HEK293 (cell line): Measurements from ENCODE around the gene HELQ.

Experiments
- CTCF ChIA-PET: fragments of 350-600 bp; formaldehyde crosslinking; extraction: SDS; loops from one replicate; lab custom pipeline; 2021; ENCODE audit warnings: antibody characterized with exemption; lab: Yijun Ruan, JAX
- POLR2A ChIA-PET: fragments of 300-600 bp; formaldehyde crosslinking; extraction: SDS; loops from one replicate; lab custom pipeline; 2020; ENCODE audit warnings: antibody characterized with exemption, inconsistent platforms; lab: Yijun Ruan, JAX
- H3K27ac ChIP-seq: fragments of 200-500 bp; sonication (Bioruptor generic); 2 replicates; pipeline ENCODE4 v1.5.1; 2014; ENCODE audit warnings: low read depth, low read length, control low read depth, inconsistent platforms; ENCODE audit errors: extremely low read depth
- H3K36me3 ChIP-seq, 2 experiments: fragments of 200-500 bp in 1 of 2; sonication (Bioruptor generic) in 1 of 2; 1 replicate in 1 of 2; 2 replicates in 1 of 2; pipeline ENCODE4 v1.5.1; 2014 to 2017; ENCODE audit warnings: inconsistent platforms in 2 of 2, low read length in 2 of 2; ENCODE audit not compliant: control insufficient read depth in 2 of 2, insufficient read depth in 1 of 2
- H3K4me1 ChIP-seq: fragments of 200-500 bp; sonication (Bioruptor generic); 2 replicates; pipeline ENCODE4 v1.5.1; 2014; ENCODE audit warnings: mild to moderate bottlenecking, low read length, inconsistent platforms; ENCODE audit not compliant: control insufficient read depth, insufficient read depth
- H3K4me3 ChIP-seq: 2 replicates; pipeline ENCODE4 v1.5.1; 2011; ENCODE audit warnings: low read depth, mild to moderate bottlenecking, control low read depth, low read length, moderate library complexity
- H3K9me3 ChIP-seq: fragments of 200-500 bp; sonication (Bioruptor generic); 2 replicates; pipeline ENCODE4 v1.5.1; 2014; ENCODE audit warnings: low read depth, low read length, inconsistent platforms; ENCODE audit not compliant: control insufficient read depth, insufficient read depth
- ELK4 ChIP-seq: IDR thresholded peaks from 2 replicates; pipeline ENCODE4 v1.6.1; 2011; ENCODE audit warnings: mild to moderate bottlenecking, low read depth, low read length, borderline replicate concordance
- FEZF1 ChIP-seq: fragments of 450-650 bp; formaldehyde crosslinking; IDR thresholded peaks from 2 replicates; pipeline ENCODE4 v1.5.1; 2016; ENCODE audit warnings: missing biosample characterization, missing genetic modification characterization
- GLI2 ChIP-seq: fragments of 450-650 bp; formaldehyde crosslinking; IDR thresholded peaks from 2 replicates; pipeline ENCODE4; 2017; ENCODE audit warnings: missing biosample characterization, missing genetic modification characterization, low read depth, borderline replicate concordance
- HOXA7 ChIP-seq: sonication (generic); formaldehyde crosslinking; IDR thresholded peaks from 2 replicates; pipeline ENCODE4 v1.8.1; 2022; ENCODE audit warnings: missing genetic modification reagents, borderline replicate concordance
- SP7 ChIP-seq: fragments of 450-650 bp; formaldehyde crosslinking; IDR thresholded peaks from 2 replicates; pipeline ENCODE4 v1.5.1; 2016; ENCODE audit warnings: missing biosample characterization, missing genetic modification characterization
- TSHZ1 ChIP-seq: fragments of 450-650 bp; formaldehyde crosslinking; IDR thresholded peaks from 2 replicates; pipeline ENCODE4 v1.5.1; 2016; ENCODE audit warnings: missing biosample characterization, missing genetic modification characterization, borderline replicate concordance
- ZBTB17 ChIP-seq: fragments of 450-650 bp; formaldehyde crosslinking; IDR thresholded peaks from 2 replicates; pipeline ENCODE4 v1.5.1; 2016; ENCODE audit warnings: missing biosample characterization, missing genetic modification characterization
- ZBTB8A ChIP-seq: fragments of 450-650 bp; formaldehyde crosslinking; IDR thresholded peaks from 2 replicates; pipeline ENCODE4 v1.5.1; 2016; ENCODE audit warnings: missing biosample characterization, missing genetic modification characterization
- ZNF132 ChIP-seq: fragments of 450-650 bp; formaldehyde crosslinking; IDR thresholded peaks from 2 replicates; pipeline ENCODE4 v1.5.1; 2017; ENCODE audit warnings: missing biosample characterization, missing genetic modification characterization, borderline replicate concordance
- ZNF174 ChIP-seq: fragments of 450-650 bp; formaldehyde crosslinking; IDR thresholded peaks from 2 replicates; pipeline ENCODE4 v1.5.0; 2017; ENCODE audit warnings: missing biosample characterization, mild to moderate bottlenecking, missing genetic modification characterization
- ZNF19 ChIP-seq: fragments of 450-650 bp; formaldehyde crosslinking; IDR thresholded peaks from 2 replicates; pipeline ENCODE4; 2016; ENCODE audit warnings: missing biosample characterization, missing genetic modification characterization, low read depth
- ZNF202 ChIP-seq: fragments of 450-650 bp; formaldehyde crosslinking; IDR thresholded peaks from 2 replicates; pipeline ENCODE4 v1.5.1; 2016; ENCODE audit warnings: missing biosample characterization, missing genetic modification characterization, borderline replicate concordance
- ZNF214 ChIP-seq: fragments of 450-650 bp; formaldehyde crosslinking; IDR thresholded peaks from 2 replicates; pipeline ENCODE4 v1.5.1; 2017; ENCODE audit warnings: missing biosample characterization, mild to moderate bottlenecking, missing genetic modification characterization, borderline replicate concordance
- ZNF223 ChIP-seq: fragments of 450-650 bp; formaldehyde crosslinking; IDR thresholded peaks from 2 replicates; pipeline ENCODE4 v1.5.1; 2016; ENCODE audit warnings: missing biosample characterization, missing genetic modification characterization
- ZNF23 ChIP-seq: fragments of 450-650 bp; formaldehyde crosslinking; IDR thresholded peaks from 2 replicates; pipeline ENCODE4 v1.5.1; 2016; ENCODE audit warnings: missing biosample characterization, missing genetic modification characterization, borderline replicate concordance
- ZNF239 ChIP-seq: fragments of 450-650 bp; formaldehyde crosslinking; IDR thresholded peaks from 2 replicates; pipeline ENCODE4 v1.5.1; 2016; ENCODE audit warnings: missing biosample characterization, missing genetic modification characterization
- ZNF398 ChIP-seq: fragments of 450-650 bp; formaldehyde crosslinking; IDR thresholded peaks from 2 replicates; pipeline ENCODE4 v1.5.1; 2017; ENCODE audit warnings: missing biosample characterization, missing genetic modification characterization
- ZNF510 ChIP-seq: fragments of 450-650 bp; formaldehyde crosslinking; IDR thresholded peaks from 2 replicates; pipeline ENCODE4 v1.5.1; 2018; ENCODE audit warnings: mild to moderate bottlenecking, missing genetic modification characterization, missing biosample characterization; ENCODE audit not compliant: insufficient replicate concordance
- ZNF514 ChIP-seq: fragments of 450-650 bp; formaldehyde crosslinking; IDR thresholded peaks from 2 replicates; pipeline ENCODE4 v1.5.1; 2016; ENCODE audit warnings: missing biosample characterization, missing genetic modification characterization
- ZNF571 ChIP-seq: fragments of 450-650 bp; formaldehyde crosslinking; IDR thresholded peaks from 2 replicates; pipeline ENCODE4 v1.5.0; 2017; ENCODE audit warnings: missing biosample characterization, missing genetic modification characterization
- ZNF585B ChIP-seq: fragments of 450-650 bp; formaldehyde crosslinking; IDR thresholded peaks from 2 replicates; pipeline ENCODE4 v1.5.1; 2016; ENCODE audit warnings: missing biosample characterization, missing genetic modification characterization
- ZNF645 ChIP-seq: fragments of 450-650 bp; formaldehyde crosslinking; IDR thresholded peaks from 2 replicates; pipeline ENCODE4; 2016; ENCODE audit warnings: missing biosample characterization, missing genetic modification characterization
- ZNF658 ChIP-seq: fragments of 450-650 bp; formaldehyde crosslinking; IDR thresholded peaks from 2 replicates; pipeline ENCODE4; 2016; ENCODE audit warnings: missing biosample characterization, missing genetic modification characterization
- ZNF76 ChIP-seq: fragments of 450-650 bp; formaldehyde crosslinking; IDR thresholded peaks from 2 replicates; pipeline ENCODE4; 2016; ENCODE audit warnings: low read depth, missing biosample characterization, missing genetic modification characterization, borderline replicate concordance
- ZNF843 ChIP-seq: fragments of 450-650 bp; formaldehyde crosslinking; IDR thresholded peaks from 2 replicates; pipeline ENCODE4 v1.5.1; 2016; ENCODE audit warnings: missing biosample characterization, missing genetic modification characterization
- ZSCAN30 ChIP-seq: fragments of 450-650 bp; IDR thresholded peaks from 2 replicates; pipeline ENCODE4 v1.5.1; 2018; ENCODE audit warnings: missing biosample characterization, mild to moderate bottlenecking, missing genetic modification characterization, moderate library complexity
- ZXDB ChIP-seq: fragments of 450-650 bp; formaldehyde crosslinking; IDR thresholded peaks from 2 replicates; pipeline ENCODE4 v1.5.1; 2016; ENCODE audit warnings: missing biosample characterization, missing genetic modification characterization

Gene HELQ

GRCh38 chr4:83418211-83418610, 37.4 kb downstream of the HELQ start:
- Histone ChIP-seq H3K4me1 (no peaks in the 10 kb centered on the region), H3K9me3 (no peaks in the 10 kb centered on the region), H3K4me3 (no peak overlapping the region), H3K36me3 (peaks cover 3 to 45% of the 10 kb centered on the region in 2 experiments; a peak in 2 of 3 replicates), H3K27ac (no peak overlapping the region)
- POLR2A ChIA-PET: interaction anchor here (0.6 kb wide), 1 partner anchor 102 kb away, joined by 3 read pairs; no protein-coding TSS in a partner anchor
- TF ChIP-seq ZNF571 (no peak), ZNF174 (no peak), ZNF132 (tag by site-specific recombination) (no peak), ZNF843 (no peak), ZBTB17 (tag by site-specific recombination) (no peak), ZSCAN30 (tag by site-specific recombination) (no peak)
- CTCF ChIA-PET: no interaction called here

- peaks cover 3 to 45% of the 10 kb centered on the region in 2 experiments; a peak in 2 of 3 replicates for H3K36me3 ChIP-seq
- no peak overlapping the region for H3K4me3 ChIP-seq
- H3K9me3 ChIP-seq: no peaks in the 10 kb centered on the region
- H3K4me1 ChIP-seq: no peaks in the 10 kb centered on the region
- TF ChIP-seq ZNF223 (tag by site-specific recombination) (no peak), ZNF658 (tag by site-specific recombination) (no peak), ZNF398 (no peak), ZXDB (tag by site-specific recombination) (no peak), TSHZ1 (tag by site-specific recombination) (no peak), ZBTB8A (no peak), ZNF19 (tag by site-specific recombination) (no peak)
- CTCF ChIA-PET: no interaction called here
- POLR2A ChIA-PET: no interaction called here
- H3K27ac ChIP-seq: no peak overlapping the region
Measured at GRCh38 chr4:83417566-83417965, 38.1 kb downstream of the HELQ start.

- CTCF ChIA-PET: no interaction called here
- TF ChIP-seq GLI2 (tag by site-specific recombination) (no peak), ZNF239 (tag by site-specific recombination) (no peak), ZNF645 (tag by site-specific recombination) (no peak), ZNF76 (tag by site-specific recombination) (no peak), ZNF174 (no peak), FEZF1 (tag by site-specific recombination) (no peak), ZNF585B (no peak), HOXA7 (no peak), ZNF202 (tag by site-specific recombination) (no peak), ZNF510 (tag by site-specific recombination) (no peak), ZNF514 (tag by site-specific recombination) (no peak), SP7 (tag by site-specific recombination) (no peak), ZNF23 (tag by site-specific recombination) (no peak), ELK4 (no peak), ZNF214 (tag by site-specific recombination) (no peak)
Measured at GRCh38 chr4:83413676-83414075, 41.9 kb downstream of the HELQ start.

More at GRCh38 chr4:83413676-83414075, 41.9 kb downstream of the HELQ start:
- H3K27ac ChIP-seq: no peak overlapping the region
- H3K36me3 ChIP-seq: peaks cover 0 to 46% of the 10 kb centered on the region in 2 experiments; a peak in 2 of 3 replicates
- no peak overlapping the region for H3K4me3 ChIP-seq
- H3K9me3 ChIP-seq: no peaks in the 10 kb centered on the region
- POLR2A ChIA-PET: no interaction called here
- no peaks in the 10 kb centered on the region for H3K4me1 ChIP-seq
